Posterior vena cava (tissue), 2 donors: ENCODE data around the gene ASB3. TPM values are rescaled to one million over a fixed set of nuclear protein-coding genes. Genes with fewer than 3 reads are reported as not detected.
"Not testable (repeated sequence)": the region's sequence is repeated elsewhere in the genome, so short reads cannot be mapped to it uniquely, and the experiment has no call there.

Source experiments
- DNase-seq: peaks from one replicate; pipeline ENCODE4 v3.0.0-alpha.2; 2020; ENCODE audit warnings: low spot score
- intact Hi-C, 2 donors: fragments of 100-400 bp; cut with DNase I; formaldehyde crosslinking; loops; one replicate each; pipeline versions ENCODE4 v1.14.1 to v1.14.2; 2022 to 2023
- total RNA-seq, 2 donors: library from RNA; stranded (reverse); fragmentation: NEBNext Ultra II Directional; extraction: Animal tissue kit (Norgen Biotek cat#: 25700); gene quantifications; one replicate each; pipeline ENCODE4 v1.2.1, GENCODE V29; 2021
- donor health status: DM: yes; HTN: yes; CAD: no.
- donor health status: DM: yes; HTN: yes; CAD: no.

Gene ASB3
- total RNA-seq, 2 donors from 2014 or later, result 12.4 to 13.0 TPM

DNA sequence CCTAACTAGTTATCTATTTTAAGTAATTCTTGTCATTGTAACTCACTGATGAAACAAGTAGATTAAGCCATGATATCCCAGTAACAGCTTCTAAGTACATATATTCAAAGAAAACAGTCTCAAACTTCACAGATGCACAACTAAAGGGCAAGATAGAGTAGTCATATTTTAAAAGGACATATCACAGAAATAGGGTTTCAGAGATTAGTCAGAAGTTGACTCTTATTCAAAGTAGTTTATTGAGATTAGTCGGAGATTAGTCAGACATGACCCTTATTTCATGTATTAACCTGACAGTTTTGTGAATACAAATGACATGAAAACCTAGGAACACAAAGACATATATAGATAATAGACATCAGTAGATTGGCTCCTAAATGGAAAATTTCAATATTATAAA lies 35.0 kb downstream of the ASB3 start:
- DNase-seq, result no peak
- intact Hi-C loops, result no loop called here

DNA sequence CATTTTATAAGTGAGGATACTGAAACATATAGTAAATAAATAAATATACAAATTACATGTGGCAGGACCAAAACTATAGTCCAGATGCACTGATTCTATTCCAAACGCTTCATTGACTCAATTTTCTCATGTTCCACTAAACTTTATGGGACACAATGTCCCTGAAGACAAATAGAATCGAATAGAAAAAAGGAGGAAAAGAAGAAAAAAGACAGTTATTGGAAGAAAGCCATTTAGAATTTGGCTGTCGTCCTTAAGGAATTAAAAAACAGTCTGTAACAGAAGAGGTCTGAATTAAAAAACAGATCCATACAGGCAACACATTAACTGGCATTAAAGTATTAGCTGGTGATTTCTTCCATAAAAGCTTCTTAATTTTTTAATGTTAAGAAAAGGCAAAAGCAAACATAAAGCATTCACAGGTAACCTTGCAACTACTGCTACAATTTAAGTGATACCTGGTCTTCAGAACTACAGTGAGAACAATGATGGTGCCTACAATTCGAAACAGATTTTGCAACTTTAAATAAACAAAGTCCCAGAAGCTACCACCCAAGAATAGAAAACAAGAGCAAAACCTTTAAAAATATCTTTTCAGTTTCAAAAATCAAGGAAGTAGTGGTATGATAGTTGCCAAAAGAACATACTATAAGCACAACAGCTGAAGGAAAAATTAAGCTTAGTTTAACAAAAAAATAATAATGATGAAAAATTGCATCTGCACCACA lies 36.5 kb downstream of the ASB3 start:
- DNase-seq, result no peak
- intact Hi-C loops, result no loop called here

DNA sequence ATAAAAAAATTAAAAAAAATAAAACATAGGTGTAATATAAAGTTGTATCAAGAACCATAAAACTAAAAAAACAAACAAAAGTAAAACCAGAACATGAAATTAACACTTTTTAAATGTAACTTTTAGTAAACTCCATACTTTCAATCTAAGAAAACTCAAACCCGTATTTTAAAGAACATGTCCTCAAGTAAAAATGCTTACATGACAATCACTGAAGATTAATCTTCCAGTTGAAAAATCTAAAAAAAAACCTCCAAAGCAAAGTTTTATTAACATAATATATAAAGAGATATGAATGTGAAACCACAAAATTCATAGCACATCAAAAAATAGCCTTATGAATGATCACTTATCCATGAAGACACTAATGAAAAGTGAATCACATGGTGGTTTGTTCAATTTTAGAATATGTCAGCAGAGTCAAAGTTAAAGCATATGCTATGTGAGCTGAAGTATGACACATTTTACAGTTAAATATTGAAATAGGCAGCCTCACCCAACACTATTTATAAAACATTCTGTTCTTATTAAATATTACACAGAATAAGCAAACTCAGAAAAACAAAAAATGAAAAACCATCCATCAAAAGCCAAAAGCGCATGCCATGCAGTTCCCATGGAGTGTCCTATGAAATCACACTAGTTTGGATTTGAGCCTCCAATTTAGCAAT lies 42.2 kb downstream of the ASB3 start:
- no peak for DNase-seq
- intact Hi-C loops, result no loop called here

DNA sequence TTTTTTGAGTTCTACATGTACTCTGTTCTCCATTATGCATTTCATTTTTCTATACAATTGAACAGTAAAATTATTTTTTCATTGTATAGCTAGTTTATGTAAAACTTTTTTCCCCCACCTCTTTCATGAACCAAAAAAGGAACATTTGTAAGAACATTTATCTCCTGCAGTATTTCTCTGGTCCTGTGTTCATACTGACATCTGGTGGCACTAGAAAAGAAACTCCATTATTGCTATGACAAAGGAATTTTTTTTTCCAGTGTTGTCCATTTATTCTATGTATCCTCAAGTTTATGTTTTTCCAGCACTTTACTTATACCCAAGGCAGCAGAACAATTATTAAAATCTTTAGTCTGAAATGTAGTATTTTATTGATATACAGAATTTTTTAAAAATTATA lies 46.6 kb downstream of the ASB3 start:
- intact Hi-C loops, result no loop called here
- DNase-seq, result no peak

GRCh38 chr2:53739032-53739431 lies 47.7 kb downstream of the ASB3 start:
- intact Hi-C loops, result no loop called here
- no peak for DNase-seq

GRCh38 chr2:53737091-53737490 lies 49.7 kb downstream of the ASB3 start:
- intact Hi-C loops, result no loop called here
- no peak for DNase-seq

DNA sequence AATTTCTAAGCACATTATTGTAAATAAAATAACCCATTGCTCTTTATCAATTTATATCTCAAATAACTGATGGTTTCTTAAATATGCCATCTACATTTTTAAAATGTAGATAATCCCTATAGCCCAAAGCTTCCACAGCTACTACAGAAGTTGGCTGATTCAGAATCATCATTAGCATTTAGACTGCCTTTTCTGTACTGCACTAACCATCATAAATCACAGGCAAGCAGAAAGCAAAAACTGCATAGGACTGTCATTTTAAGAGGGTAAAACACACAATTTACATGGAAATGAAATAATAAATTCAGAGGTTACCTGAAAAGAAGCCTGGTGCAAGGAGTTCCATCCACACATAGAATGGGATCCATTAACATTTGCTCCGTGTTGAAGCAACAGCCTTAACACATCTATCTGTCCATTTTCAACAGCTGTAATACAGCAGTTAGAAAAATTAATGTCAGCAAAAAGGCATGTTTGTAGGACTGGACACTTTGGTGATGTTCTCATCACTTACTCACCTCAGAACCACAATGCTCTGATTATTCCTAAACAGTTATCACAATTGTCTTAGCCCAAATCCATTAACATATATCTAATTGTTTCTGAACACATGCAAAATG lies 57.5 kb downstream of the ASB3 start:
- DNase-seq, result no peak
- intact Hi-C loops, result no loop called here

- DNase-seq, result no peak
- intact Hi-C loops, result no loop called here
Measured at GRCh38 chr2:53727921-53728320, 58.8 kb downstream of the ASB3 start.

GRCh38 chr2:53725662-53726061 lies 61.1 kb downstream of the ASB3 start:
- DNase-seq, result no peak
- intact Hi-C loops, result no loop called here

- no peak for DNase-seq
- intact Hi-C loops, result no loop called here
Measured at GRCh38 chr2:53724536-53724935, 62.2 kb downstream of the ASB3 start.

DNA sequence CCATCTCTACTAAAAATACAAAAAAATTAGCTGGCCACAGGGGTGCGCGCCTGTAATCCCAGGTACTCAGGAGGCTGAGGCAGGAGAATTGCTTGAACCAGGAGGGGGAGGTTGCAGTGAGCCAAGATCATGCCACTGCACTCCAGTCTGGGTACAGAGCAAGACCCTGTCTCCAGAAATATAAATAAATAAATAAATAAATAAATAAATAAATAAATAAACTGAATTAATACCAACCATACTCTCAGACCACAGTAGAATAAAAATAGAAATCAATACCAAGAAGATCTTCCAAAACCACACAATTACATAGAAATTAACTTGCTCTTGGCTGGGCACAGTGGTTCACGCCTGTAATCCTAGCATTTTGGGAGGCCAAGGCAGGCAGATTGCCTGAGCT lies 65.8 kb downstream of the ASB3 start:
- intact Hi-C loops, DNase-seq: not testable (repeated sequence)

- intact Hi-C loops, result no loop called here
- no peak for DNase-seq
Measured at GRCh38 chr2:53715568-53715967, 71.2 kb downstream of the ASB3 start.

- no peak for DNase-seq
- intact Hi-C loops, result no loop called here
Measured at GRCh38 chr2:53711271-53711780, 75.4 kb downstream of the ASB3 start.

DNA sequence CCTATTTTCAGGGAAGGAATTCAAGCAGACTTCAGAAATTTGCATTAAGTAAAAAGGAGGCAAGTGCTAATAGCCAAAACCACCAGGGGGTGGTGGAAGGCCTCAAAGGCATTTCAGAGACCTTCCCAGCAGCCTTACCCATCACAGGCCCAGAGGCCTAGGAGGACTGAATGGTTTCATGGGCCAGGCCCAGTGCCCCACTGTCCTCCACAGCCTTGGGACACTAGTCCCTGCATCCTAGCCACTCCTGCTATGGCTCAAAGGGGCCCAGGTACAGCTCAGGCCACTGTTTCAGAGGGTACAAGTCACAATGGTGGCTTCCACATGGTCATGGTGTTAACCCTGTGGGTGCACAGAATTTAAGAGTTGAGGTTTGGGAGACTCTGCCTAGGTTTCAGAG lies 77.8 kb downstream of the ASB3 start:
- DNase-seq, result no peak
- intact Hi-C loops, result loop anchor here in 1 of 2 donors (2.0 kb wide), 1 partner anchor 34 kb away; no protein-coding TSS in a partner anchor

- no peak for DNase-seq
- intact Hi-C loops, result no loop called here
Measured at GRCh38 chr2:53701221-53701620, 85.5 kb downstream of the ASB3 start.

DNA sequence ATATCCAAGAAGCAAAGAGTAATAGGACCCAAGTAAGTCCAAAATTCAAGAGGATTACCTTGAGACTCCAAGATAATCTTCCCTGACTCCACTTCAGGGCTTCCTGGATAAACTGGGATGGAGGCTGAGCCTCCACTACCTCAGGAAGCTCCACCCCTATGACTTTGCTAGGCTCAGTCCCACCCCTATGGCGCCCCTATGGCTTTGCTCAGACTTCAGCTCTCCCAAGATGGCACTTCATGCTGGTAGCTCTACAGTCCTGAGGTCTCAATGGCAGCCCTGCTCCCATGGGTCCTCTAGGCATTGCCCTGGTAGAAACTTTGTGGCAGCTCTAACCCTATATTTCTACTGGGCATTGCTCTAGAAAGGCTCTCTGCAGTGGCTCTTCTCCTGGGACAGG lies 89.1 kb downstream of the ASB3 start:
- intact Hi-C loops, result loop anchor here in 1 of 2 donors (1.0 kb wide), 1 partner anchor 13 kb away; no protein-coding TSS in a partner anchor
- DNase-seq, result no peak

GRCh38 chr2:53697092-53697491 lies 89.7 kb downstream of the ASB3 start:
- no peak for DNase-seq
- intact Hi-C loops, result no loop called here

- DNase-seq, result no peak
- intact Hi-C loops, result no loop called here
Measured at GRCh38 chr2:53695575-53695974, 91.2 kb downstream of the ASB3 start.

DNA sequence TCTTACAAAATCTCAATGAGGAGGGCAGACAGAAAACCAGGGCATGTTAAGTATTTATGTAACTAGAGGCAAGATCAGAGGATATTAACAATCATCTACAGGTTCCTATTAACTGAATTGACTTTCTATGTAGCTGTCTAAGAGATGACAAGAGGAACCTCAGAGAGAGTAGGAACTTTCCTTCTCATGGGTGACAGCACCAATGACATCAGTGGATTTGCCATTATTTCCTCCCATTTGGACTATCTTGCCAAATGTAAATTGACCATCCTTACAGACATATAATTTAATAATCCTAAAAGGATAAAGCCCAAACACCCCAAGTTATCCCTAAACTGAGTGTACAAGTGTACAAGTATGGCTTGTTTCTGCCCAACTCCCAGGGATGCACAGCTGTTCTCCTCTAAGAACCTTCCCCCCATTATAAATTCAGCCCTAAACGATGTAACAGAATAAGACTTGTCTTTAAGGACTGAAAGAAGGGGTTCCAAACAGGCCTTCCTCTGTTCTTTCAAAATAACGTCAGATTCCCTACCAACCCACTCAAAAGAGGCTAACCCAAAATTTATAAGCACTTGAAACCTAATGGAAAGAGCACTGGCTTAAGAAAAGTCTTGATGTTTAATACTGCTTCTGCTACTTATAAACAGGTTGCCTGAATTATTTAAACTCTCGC lies 92.5 kb downstream of the ASB3 start:
- intact Hi-C loops, result no loop called here
- no peak for DNase-seq

- no peak for DNase-seq
- intact Hi-C loops, result no loop called here
Measured at GRCh38 chr2:53690876-53691275, 95.9 kb downstream of the ASB3 start.
